Activated CD8-positive, alpha-beta memory T cell treated with anti-CD3 and anti-CD28 coated beads, Interleukin-2, amount 10 ng/mL, durations not matched to agents 7 days and 5 days (primary cell): ENCODE measurements around the gene KANK2. TPM values are rescaled to one million over a fixed set of nuclear protein-coding genes. Genes with fewer than 3 reads are reported as not detected.
"Not testable (repeated sequence)": the region's sequence is repeated elsewhere in the genome, so short reads cannot be mapped to it uniquely, and the experiment has no call there.

Experiments used
- ATAC-seq: fragments of 150-1000 bp; cut with Tn5 transposase; one replicate; pipeline ENCODE4 v1.10.0; 2021; ENCODE audit warnings: moderate library complexity
- CTCF ChIA-PET: fragments of 350-600 bp; sonication (Branson Sonifier 250); formaldehyde crosslinking; loops from one replicate; lab custom pipeline; 2021; ENCODE audit warnings: antibody characterized with exemption; lab: Charles Lee
- DNase-seq: peaks from one replicate; pipeline ENCODE4 v3.0.0-alpha.2; 2020
- H3K27ac Mint-ChIP-seq: one replicate; pipeline ENCODE4 v1.8.0; 2021; ENCODE audit warnings: mild to moderate bottlenecking, mixed read lengths
- H3K27me3 Mint-ChIP-seq: one replicate; pipeline ENCODE4 v1.8.0; 2021; ENCODE audit warnings: mixed read lengths
- H3K36me3 Mint-ChIP-seq: one replicate; pipeline ENCODE4 v1.8.0; 2021; ENCODE audit warnings: mild to moderate bottlenecking, mixed read lengths
- H3K4me1 Mint-ChIP-seq: one replicate; pipeline ENCODE4 v1.8.0; 2021; ENCODE audit warnings: mixed read lengths
- H3K4me3 Mint-ChIP-seq: one replicate; pipeline ENCODE4 v1.8.0; 2021; ENCODE audit warnings: mild to moderate bottlenecking, moderate library complexity, mixed read lengths
- H3K9me3 Mint-ChIP-seq: one replicate; pipeline ENCODE4 v1.8.0; 2022; ENCODE audit warnings: low read depth, mixed read lengths
- total RNA-seq, 2 experiments: library from RNA; stranded (reverse); gene quantifications; one replicate each; pipeline ENCODE4 v1.2.3, GENCODE V29; 2021

Gene KANK2
- total RNA-seq, 2 experiments from 2014 or later = 1.8 to 2.3 TPM

DNA sequence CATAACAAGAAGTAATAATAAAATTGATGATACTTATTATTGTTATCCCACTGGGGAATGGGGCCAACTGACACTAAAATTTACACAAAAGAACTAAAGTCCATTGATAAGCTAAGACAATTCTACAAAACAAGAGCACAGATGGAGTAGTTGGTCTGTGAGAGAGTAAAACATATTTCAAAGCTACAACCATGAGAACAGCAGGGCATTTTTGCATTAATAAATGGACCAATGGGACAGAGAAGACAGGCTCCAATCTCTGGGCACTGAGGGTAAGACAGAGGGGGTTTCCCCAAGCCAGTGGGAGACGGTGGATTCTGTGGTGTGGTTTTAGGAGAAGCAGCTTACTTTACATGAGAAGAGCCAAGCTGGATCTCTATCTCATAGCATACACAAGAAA, 14.4 kb downstream of the KANK2 start:
- Mint-ChIP-seq H3K4me3 (no peak overlapping the region), H3K9me3 (no peaks in the 10 kb centered on the region), H3K27me3 (peaks cover 6% of the 10 kb centered on the region), H3K36me3 (no peaks in the 10 kb centered on the region), H3K27ac (no peak overlapping the region), H3K4me1 (peaks cover 7% of the 10 kb centered on the region)
- CTCF ChIA-PET = interaction anchor here (0.7 to 1.5 kb wide), 2 partner anchors 57 to 241 kb away, joined by 3 to 4 read pairs; no protein-coding TSS in a partner anchor
- no peak for ATAC-seq
- DNase-seq = no peak

GRCh38 chr19:11181488-11181887, 15.9 kb downstream of the KANK2 start:
- DNase-seq = no peak
- no peak overlapping the region for H3K27ac Mint-ChIP-seq
- H3K4me1 Mint-ChIP-seq = peaks cover 7% of the 10 kb centered on the region
- H3K36me3 Mint-ChIP-seq = no peaks in the 10 kb centered on the region
- CTCF ChIA-PET = no interaction called here
- H3K9me3 Mint-ChIP-seq = no peaks in the 10 kb centered on the region
- no peak overlapping the region for H3K4me3 Mint-ChIP-seq
- H3K27me3 Mint-ChIP-seq = peaks cover 3% of the 10 kb centered on the region
- no peak for ATAC-seq

DNA sequence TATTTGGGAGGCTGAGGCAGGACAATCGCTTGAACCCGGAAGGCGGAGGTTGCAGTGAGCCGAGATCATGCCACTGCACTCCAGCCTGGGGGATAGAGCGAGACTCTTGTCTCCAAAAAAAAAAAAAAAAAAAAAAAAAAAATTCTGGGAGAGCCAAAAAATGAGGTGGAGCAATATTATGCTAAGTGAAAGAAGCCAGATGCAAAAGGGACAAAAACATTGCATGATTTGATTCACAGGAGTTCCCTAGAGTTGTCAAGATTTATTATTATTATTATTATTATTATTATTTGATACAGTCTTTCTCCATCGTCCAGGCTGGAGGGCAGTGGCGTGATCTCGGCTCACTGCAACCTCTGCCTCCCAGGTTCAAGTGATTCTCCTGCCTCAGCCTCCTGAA, 16.4 kb downstream of the KANK2 start:
- CTCF ChIA-PET = interaction anchor here (0.6 to 1.2 kb wide), 2 partner anchors 17 to 355 kb away, joined by 3 read pairs; no protein-coding TSS in a partner anchor
- not testable (repeated sequence) for ATAC-seq, H3K9me3 Mint-ChIP-seq, H3K36me3 Mint-ChIP-seq, H3K4me1 Mint-ChIP-seq, H3K4me3 Mint-ChIP-seq, DNase-seq, H3K27ac Mint-ChIP-seq, H3K27me3 Mint-ChIP-seq

DNA sequence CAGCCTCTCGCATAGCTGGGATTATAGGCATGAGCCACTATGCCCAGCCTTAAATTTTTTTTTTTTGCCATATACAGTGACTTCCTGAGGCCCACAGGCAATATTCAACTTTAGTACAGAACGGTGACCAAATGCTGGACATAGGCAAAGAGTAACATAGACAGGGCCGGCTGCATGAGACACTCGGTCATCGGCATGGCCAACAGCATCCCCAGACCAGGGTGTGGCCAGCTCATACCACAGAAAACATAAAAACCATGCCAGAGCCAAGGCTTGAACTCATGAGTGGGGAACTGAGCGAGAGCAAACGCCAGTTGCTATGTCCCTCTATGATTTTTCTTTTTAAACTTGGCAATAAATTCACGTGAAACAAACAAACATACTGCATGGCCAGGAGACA, 17.0 kb downstream of the KANK2 start:
- H3K36me3 Mint-ChIP-seq = no peaks in the 10 kb centered on the region
- no peaks in the 10 kb centered on the region for H3K9me3 Mint-ChIP-seq
- H3K27me3 Mint-ChIP-seq = peaks cover 3% of the 10 kb centered on the region
- CTCF ChIA-PET = interaction anchor here (1.2 kb wide), 1 partner anchor 16 kb away, joined by 3 read pairs; no protein-coding TSS in a partner anchor
- no peak overlapping the region for H3K4me3 Mint-ChIP-seq
- no peak overlapping the region for H3K27ac Mint-ChIP-seq
- H3K4me1 Mint-ChIP-seq = peaks cover 7% of the 10 kb centered on the region
- DNase-seq (no peak), ATAC-seq (no peak)

GRCh38 chr19:11179716-11180297, 17.5 kb downstream of the KANK2 start:
- CTCF ChIA-PET = interaction anchor here (1.2 kb wide), 1 partner anchor 15 kb away, joined by 3 read pairs; no protein-coding TSS in a partner anchor
- Mint-ChIP-seq H3K36me3 (no peaks in the 10 kb centered on the region), H3K4me3 (no peak overlapping the region), H3K27ac (no peak overlapping the region), H3K9me3 (no peaks in the 10 kb centered on the region), H3K27me3 (peaks cover 3% of the 10 kb centered on the region), H3K4me1 (peaks cover 7% of the 10 kb centered on the region)
- ATAC-seq (no peak), DNase-seq (no peak)

- H3K9me3 Mint-ChIP-seq, H3K4me1 Mint-ChIP-seq, DNase-seq, H3K36me3 Mint-ChIP-seq, H3K27ac Mint-ChIP-seq, ATAC-seq, H3K4me3 Mint-ChIP-seq, H3K27me3 Mint-ChIP-seq, CTCF ChIA-PET: not testable (repeated sequence)
Observed at GRCh38 chr19:11179145-11179465, 18.2 kb downstream of the KANK2 start.

- no peaks in the 10 kb centered on the region for H3K9me3 Mint-ChIP-seq
- peaks cover 7% of the 10 kb centered on the region for H3K4me1 Mint-ChIP-seq
- no peak for DNase-seq
- H3K4me3 Mint-ChIP-seq = no peak overlapping the region
- H3K27ac Mint-ChIP-seq = no peak overlapping the region
- CTCF ChIA-PET = interaction anchor here (1.2 to 1.3 kb wide), 2 partner anchors 52 to 241 kb away, joined by 3 to 4 read pairs; no protein-coding TSS in a partner anchor
- H3K27me3 Mint-ChIP-seq = no peaks in the 10 kb centered on the region
- no peaks in the 10 kb centered on the region for H3K36me3 Mint-ChIP-seq
- ATAC-seq = no peak
Observed at GRCh38 chr19:11177592-11177991, 19.8 kb downstream of the KANK2 start.

- DNase-seq (no peak), ATAC-seq (no peak)
- Mint-ChIP-seq H3K27me3 (no peaks in the 10 kb centered on the region), H3K36me3 (no peaks in the 10 kb centered on the region), H3K4me3 (no peak overlapping the region), H3K9me3 (no peaks in the 10 kb centered on the region), H3K4me1 (peaks cover 7% of the 10 kb centered on the region), H3K27ac (no peak overlapping the region)
- CTCF ChIA-PET = interaction anchor here (1.3 kb wide), 1 partner anchor 51 kb away, joined by 4 read pairs; no protein-coding TSS in a partner anchor
Observed at GRCh38 chr19:11176466-11177193, 20.7 kb downstream of the KANK2 start.

DNA sequence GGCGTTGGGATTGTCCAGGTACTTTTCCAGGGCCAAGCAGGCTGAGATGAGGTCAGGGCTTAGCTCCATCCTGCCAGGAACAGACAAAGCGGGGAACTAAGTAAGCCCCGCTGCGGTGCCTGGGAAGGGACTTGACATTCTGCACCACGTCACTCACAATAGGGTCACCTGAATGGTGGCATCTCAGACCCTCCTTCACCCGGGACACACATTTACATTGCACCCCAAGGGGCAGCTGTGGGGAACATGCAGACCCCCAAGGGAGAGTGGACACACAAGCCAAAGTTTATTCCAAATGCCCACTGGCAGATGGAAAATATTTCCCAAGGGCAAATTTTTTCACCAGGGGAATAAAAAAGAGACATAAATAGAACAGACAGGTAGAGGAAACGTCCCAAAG, 21.4 kb downstream of the KANK2 start:
- Mint-ChIP-seq H3K27ac (no peak overlapping the region), H3K4me1 (peaks cover 7% of the 10 kb centered on the region), H3K27me3 (no peaks in the 10 kb centered on the region), H3K4me3 (no peak overlapping the region), H3K9me3 (no peaks in the 10 kb centered on the region), H3K36me3 (no peaks in the 10 kb centered on the region)
- DNase-seq (no peak), ATAC-seq (no peak)
- CTCF ChIA-PET = no interaction called here

GRCh38 chr19:11174336-11174735, 23.0 kb downstream of the KANK2 start:
- no peak for ATAC-seq

DNA sequence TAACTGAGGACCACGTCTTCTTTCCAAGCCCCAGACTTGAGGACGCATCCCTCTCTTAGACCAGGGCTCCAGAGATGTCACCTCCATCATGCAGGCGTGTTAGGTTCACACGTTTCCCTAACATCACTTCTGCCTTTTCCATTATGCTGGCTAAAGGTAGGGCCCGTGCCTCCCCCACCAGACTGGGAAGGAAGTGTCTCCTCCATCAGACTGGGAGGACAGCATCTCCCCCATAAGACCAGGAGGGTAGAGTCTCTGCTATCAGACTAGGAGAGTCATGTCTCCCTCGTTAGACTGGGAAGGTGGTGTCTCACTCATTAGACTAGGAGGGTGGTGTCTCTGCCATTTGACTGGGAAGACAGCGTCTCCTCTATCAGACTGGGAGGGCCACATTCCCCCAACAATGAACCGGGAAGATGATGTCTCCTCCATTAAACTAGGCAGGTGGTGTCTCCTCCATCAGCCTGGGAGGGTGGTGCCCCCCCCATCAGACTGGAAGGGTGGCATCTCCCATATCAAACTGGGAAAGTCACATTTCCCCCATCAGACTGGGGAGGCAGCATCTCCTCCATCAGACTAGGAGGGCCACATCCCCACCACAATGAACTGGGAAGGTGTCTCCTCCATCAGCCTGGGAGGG, 23.7 kb downstream of the KANK2 start:
- DNase-seq = no peak
- no peak overlapping the region for H3K27ac Mint-ChIP-seq
- H3K9me3 Mint-ChIP-seq = no peaks in the 10 kb centered on the region
- CTCF ChIA-PET = no interaction called here
- no peaks in the 10 kb centered on the region for H3K27me3 Mint-ChIP-seq
- ATAC-seq = no peak
- H3K36me3 Mint-ChIP-seq = no peaks in the 10 kb centered on the region
- H3K4me1 Mint-ChIP-seq = no peaks in the 10 kb centered on the region
- H3K4me3 Mint-ChIP-seq = no peak overlapping the region

More at GRCh38 chr19:11174336-11174735, 23.0 kb downstream of the KANK2 start:
- CTCF ChIA-PET = no interaction called here
- no peak for DNase-seq
- no peaks in the 10 kb centered on the region for H3K36me3 Mint-ChIP-seq
- no peak overlapping the region for H3K27ac Mint-ChIP-seq
- H3K9me3 Mint-ChIP-seq = no peaks in the 10 kb centered on the region
- H3K4me1 Mint-ChIP-seq = peaks cover under 1% of the 10 kb centered on the region
- H3K27me3 Mint-ChIP-seq = no peaks in the 10 kb centered on the region
- H3K4me3 Mint-ChIP-seq = no peak overlapping the region

GRCh38 chr19:11172576-11172975, 24.8 kb downstream of the KANK2 start:
- H3K4me1 Mint-ChIP-seq = no peaks in the 10 kb centered on the region
- H3K9me3 Mint-ChIP-seq = no peaks in the 10 kb centered on the region
- no peak for DNase-seq
- ATAC-seq = no peak
- no peak overlapping the region for H3K27ac Mint-ChIP-seq
- H3K36me3 Mint-ChIP-seq = no peaks in the 10 kb centered on the region
- H3K4me3 Mint-ChIP-seq = no peak overlapping the region
- H3K27me3 Mint-ChIP-seq = no peaks in the 10 kb centered on the region
- CTCF ChIA-PET = no interaction called here

DNA sequence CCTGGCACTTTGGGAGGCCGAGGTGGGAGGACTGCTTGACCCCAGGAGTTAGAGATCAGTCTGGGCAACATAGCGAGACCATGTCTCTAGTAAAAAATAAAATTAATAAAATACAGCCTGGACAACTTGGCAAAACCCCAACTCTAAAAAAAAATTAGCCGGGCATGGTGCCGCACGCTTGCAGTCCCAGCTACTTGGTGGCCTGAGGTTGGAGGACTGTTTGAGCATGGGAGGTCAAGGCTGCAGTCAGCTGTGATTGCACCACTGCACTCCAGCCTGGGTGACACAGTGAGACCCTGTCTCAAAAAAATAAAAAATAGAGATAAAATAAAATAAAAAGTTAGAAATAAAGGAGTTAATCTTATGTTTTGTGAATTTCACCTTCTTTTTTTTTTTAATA, 26.2 kb downstream of the KANK2 start:
- ATAC-seq = no peak
- no peaks in the 10 kb centered on the region for H3K36me3 Mint-ChIP-seq
- no peak overlapping the region for H3K27ac Mint-ChIP-seq
- CTCF ChIA-PET = no interaction called here
- no peak overlapping the region for H3K4me3 Mint-ChIP-seq
- DNase-seq = no peak
- no peaks in the 10 kb centered on the region for H3K4me1 Mint-ChIP-seq
- no peaks in the 10 kb centered on the region for H3K27me3 Mint-ChIP-seq
- no peaks in the 10 kb centered on the region for H3K9me3 Mint-ChIP-seq
